Measurements from ENCODE around the gene DLGAP1. TPM values are rescaled to one million over a fixed set of nuclear protein-coding genes. Genes with fewer than 3 reads are reported as not detected.

DLGAP1 gene
- total RNA-seq, 1 experiment from 2014 or later: 23.0 TPM

DNA sequence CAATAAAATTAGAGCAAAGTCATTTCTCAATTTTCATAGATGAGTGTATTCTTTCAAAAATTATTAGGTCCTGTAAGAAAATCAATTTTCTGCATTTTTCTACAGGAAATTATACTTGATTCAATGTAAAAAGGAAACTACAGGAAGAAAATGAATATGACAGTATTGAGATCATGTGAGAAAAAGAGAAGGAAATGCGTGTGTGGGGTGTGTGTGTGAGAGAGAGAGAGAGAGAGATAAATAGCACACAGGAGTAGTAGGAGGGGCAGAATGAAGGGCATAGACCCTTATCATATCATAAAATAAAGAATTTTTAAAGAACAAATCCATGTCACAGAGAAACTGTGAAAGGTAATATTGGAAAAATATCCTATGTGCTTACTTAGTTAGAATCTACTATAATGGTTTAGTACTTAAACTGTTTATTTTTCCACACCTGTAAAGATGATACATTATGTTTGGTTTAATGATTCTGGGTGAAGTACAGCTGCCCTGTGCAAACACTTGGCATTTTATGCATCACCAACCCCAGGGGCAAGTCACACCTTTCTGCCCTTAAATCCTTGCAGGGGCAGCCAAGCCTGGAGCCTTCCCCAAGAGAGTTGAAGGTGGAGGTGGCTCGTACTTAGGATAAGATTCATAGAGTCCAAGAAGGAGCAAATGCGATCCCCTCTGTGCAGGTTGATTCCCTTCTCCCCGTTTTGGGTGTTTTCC is 728.7 kb downstream of the DLGAP1 start (continued):
- TF ChIP-seq, protein P1, sequence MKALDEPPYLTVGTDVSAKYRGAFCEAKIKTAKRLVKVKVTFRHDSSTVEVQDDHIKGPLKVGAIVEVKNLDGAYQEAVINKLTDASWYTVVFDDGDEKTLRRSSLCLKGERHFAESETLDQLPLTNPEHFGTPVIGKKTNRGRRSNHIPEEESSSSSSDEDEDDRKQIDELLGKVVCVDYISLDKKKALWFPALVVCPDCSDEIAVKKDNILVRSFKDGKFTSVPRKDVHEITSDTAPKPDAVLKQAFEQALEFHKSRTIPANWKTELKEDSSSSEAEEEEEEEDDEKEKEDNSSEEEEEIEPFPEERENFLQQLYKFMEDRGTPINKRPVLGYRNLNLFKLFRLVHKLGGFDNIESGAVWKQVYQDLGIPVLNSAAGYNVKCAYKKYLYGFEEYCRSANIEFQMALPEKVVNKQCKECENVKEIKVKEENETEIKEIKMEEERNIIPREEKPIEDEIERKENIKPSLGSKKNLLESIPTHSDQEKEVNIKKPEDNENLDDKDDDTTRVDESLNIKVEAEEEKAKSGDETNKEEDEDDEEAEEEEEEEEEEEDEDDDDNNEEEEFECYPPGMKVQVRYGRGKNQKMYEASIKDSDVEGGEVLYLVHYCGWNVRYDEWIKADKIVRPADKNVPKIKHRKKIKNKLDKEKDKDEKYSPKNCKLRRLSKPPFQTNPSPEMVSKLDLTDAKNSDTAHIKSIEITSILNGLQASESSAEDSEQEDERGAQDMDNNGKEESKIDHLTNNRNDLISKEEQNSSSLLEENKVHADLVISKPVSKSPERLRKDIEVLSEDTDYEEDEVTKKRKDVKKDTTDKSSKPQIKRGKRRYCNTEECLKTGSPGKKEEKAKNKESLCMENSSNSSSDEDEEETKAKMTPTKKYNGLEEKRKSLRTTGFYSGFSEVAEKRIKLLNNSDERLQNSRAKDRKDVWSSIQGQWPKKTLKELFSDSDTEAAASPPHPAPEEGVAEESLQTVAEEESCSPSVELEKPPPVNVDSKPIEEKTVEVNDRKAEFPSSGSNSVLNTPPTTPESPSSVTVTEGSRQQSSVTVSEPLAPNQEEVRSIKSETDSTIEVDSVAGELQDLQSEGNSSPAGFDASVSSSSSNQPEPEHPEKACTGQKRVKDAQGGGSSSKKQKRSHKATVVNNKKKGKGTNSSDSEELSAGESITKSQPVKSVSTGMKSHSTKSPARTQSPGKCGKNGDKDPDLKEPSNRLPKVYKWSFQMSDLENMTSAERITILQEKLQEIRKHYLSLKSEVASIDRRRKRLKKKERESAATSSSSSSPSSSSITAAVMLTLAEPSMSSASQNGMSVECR (CRISPR knock-in tag; IDR thresholded peaks at IDR 0.05; ENCODE audit: borderline replicate concordance): no peak
- TF ChIP-seq TEAD4 (CRISPR knock-in tag; IDR thresholded peaks at IDR 0.05): no peak
- TF ChIP-seq, protein P2, sequence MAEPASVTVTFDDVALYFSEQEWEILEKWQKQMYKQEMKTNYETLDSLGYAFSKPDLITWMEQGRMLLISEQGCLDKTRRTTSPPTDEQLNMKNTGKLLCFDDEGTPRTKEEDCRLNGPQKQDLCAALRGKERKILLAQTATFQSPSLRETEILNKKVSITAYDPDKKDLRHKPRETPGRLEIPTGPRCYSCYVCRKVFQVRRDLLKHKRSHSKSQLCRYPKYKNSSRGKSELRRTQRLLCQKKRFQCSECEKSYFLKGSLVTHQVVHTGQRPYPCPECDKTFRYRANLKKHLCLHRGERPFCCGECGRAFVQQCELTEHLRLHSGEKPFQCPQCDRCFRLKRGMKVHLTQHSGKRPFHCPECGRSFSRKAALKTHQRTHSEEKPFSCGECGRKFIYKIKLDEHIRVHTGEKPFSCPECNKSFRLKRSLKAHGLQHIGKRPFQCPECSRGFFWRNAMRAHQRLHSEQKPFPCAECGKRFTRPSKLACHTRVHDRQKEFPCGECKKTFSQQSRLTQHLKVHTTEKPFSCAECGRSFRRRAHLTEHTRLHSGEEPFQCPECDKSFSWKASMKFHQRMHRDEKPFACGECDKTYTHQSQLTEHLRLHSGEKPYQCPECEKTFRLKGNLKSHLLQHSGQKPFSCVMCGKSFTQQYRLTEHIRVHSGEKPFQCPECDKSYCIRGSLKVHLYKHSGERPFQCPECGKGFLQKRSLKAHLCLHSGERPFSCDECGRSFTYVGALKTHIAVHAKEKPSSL (CRISPR knock-in tag; conservative IDR thresholded peaks at IDR 0.05): no peak

DNA sequence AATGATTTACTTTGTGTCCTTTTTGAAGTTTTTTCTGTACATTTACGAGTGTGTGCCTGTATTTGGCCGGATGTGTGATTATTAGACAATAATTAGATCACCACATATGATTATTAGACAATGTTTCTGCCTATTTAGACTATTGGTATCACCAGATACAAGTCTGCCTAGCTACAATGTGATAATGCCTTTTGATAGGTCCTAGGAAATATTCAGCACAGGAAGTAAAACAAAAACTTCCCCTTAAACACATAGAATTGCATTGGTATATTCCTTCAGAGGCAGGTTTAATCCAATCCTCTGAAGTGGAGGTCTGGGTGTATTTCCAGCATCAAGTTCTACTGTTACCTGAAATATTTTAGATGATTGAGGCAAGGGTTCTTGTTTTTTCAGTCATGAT is 730.0 kb downstream of the DLGAP1 start:
- Mint-ChIP-seq H3K4me3 (no peak overlapping the region), H3K27ac (no peak overlapping the region), H3K9me3 (peaks cover 7% of the 10 kb centered on the region), H3K4me1 (peaks cover 30% of the 10 kb centered on the region), H3K36me3 (peaks cover 6% of the 10 kb centered on the region), H3K27me3 (ENCODE audit: low read depth) (no peaks in the 10 kb centered on the region)
- no peak for DNase-seq (ENCODE audit: low spot score)
- POLR2A ChIA-PET: no interaction called here
- CTCF ChIA-PET: no interaction called here
- no peak for ATAC-seq
- TF ChIP-seq, protein P3, sequence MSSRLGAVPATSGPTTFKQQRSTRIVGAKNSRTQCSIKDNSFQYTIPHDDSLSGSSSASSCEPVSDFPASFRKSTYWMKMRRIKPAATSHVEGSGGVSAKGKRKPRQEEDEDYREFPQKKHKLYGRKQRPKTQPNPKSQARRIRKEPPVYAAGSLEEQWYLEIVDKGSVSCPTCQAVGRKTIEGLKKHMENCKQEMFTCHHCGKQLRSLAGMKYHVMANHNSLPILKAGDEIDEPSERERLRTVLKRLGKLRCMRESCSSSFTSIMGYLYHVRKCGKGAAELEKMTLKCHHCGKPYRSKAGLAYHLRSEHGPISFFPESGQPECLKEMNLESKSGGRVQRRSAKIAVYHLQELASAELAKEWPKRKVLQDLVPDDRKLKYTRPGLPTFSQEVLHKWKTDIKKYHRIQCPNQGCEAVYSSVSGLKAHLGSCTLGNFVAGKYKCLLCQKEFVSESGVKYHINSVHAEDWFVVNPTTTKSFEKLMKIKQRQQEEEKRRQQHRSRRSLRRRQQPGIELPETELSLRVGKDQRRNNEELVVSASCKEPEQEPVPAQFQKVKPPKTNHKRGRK (CRISPR knock-in tag; IDR thresholded peaks at IDR 0.05; ENCODE audit: borderline replicate concordance): no peak
- no peak for TF ChIP-seq ZNF219 (CRISPR knock-in tag; IDR thresholded peaks at IDR 0.05; ENCODE audit: borderline replicate concordance)
- TF ChIP-seq, protein P4, sequence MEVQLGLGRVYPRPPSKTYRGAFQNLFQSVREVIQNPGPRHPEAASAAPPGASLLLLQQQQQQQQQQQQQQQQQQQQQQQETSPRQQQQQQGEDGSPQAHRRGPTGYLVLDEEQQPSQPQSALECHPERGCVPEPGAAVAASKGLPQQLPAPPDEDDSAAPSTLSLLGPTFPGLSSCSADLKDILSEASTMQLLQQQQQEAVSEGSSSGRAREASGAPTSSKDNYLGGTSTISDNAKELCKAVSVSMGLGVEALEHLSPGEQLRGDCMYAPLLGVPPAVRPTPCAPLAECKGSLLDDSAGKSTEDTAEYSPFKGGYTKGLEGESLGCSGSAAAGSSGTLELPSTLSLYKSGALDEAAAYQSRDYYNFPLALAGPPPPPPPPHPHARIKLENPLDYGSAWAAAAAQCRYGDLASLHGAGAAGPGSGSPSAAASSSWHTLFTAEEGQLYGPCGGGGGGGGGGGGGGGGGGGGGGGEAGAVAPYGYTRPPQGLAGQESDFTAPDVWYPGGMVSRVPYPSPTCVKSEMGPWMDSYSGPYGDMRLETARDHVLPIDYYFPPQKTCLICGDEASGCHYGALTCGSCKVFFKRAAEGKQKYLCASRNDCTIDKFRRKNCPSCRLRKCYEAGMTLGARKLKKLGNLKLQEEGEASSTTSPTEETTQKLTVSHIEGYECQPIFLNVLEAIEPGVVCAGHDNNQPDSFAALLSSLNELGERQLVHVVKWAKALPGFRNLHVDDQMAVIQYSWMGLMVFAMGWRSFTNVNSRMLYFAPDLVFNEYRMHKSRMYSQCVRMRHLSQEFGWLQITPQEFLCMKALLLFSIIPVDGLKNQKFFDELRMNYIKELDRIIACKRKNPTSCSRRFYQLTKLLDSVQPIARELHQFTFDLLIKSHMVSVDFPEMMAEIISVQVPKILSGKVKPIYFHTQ (CRISPR knock-in tag; IDR thresholded peaks at IDR 0.05): no peak
- TF ChIP-seq, protein P5, sequence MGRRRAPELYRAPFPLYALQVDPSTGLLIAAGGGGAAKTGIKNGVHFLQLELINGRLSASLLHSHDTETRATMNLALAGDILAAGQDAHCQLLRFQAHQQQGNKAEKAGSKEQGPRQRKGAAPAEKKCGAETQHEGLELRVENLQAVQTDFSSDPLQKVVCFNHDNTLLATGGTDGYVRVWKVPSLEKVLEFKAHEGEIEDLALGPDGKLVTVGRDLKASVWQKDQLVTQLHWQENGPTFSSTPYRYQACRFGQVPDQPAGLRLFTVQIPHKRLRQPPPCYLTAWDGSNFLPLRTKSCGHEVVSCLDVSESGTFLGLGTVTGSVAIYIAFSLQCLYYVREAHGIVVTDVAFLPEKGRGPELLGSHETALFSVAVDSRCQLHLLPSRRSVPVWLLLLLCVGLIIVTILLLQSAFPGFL (CRISPR knock-in tag; IDR thresholded peaks at IDR 0.05; ENCODE audit: borderline replicate concordance): no peak
- no peak for TF ChIP-seq NR1H2 (CRISPR knock-in tag; IDR thresholded peaks at IDR 0.05)
- TF ChIP-seq ESRRA (CRISPR knock-in tag; IDR thresholded peaks at IDR 0.05; ENCODE audit: borderline replicate concordance): no peak
- no peak for TF ChIP-seq ZNF317 (CRISPR knock-in tag; IDR thresholded peaks at IDR 0.05; ENCODE audit: borderline replicate concordance, low read depth)
- TF ChIP-seq ZNF423 (CRISPR knock-in tag; IDR thresholded peaks at IDR 0.05): no peak
- TF ChIP-seq, protein P6, sequence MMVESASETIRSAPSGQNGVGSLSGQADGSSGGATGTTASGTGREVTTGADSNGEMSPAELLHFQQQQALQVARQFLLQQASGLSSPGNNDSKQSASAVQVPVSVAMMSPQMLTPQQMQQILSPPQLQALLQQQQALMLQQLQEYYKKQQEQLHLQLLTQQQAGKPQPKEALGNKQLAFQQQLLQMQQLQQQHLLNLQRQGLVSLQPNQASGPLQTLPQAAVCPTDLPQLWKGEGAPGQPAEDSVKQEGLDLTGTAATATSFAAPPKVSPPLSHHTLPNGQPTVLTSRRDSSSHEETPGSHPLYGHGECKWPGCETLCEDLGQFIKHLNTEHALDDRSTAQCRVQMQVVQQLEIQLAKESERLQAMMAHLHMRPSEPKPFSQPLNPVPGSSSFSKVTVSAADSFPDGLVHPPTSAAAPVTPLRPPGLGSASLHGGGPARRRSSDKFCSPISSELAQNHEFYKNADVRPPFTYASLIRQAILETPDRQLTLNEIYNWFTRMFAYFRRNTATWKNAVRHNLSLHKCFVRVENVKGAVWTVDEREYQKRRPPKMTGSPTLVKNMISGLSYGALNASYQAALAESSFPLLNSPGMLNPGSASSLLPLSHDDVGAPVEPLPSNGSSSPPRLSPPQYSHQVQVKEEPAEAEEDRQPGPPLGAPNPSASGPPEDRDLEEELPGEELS (CRISPR knock-in tag; IDR thresholded peaks at IDR 0.05): no peak
- TF ChIP-seq RELA (CRISPR knock-in tag; IDR thresholded peaks at IDR 0.05; ENCODE audit: borderline replicate concordance): no peak
- TF ChIP-seq, protein P7, sequence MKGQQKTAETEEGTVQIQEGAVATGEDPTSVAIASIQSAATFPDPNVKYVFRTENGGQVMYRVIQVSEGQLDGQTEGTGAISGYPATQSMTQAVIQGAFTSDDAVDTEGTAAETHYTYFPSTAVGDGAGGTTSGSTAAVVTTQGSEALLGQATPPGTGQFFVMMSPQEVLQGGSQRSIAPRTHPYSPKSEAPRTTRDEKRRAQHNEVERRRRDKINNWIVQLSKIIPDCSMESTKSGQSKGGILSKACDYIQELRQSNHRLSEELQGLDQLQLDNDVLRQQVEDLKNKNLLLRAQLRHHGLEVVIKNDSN (CRISPR knock-in tag; IDR thresholded peaks at IDR 0.05): no peak

Measured in WTC11 (cell line).